Ammon's horn (tissue), 1 donor: ENCODE measurements around the gene SNX13.
"Not testable (repeated sequence)": the region's sequence is repeated elsewhere in the genome, so short reads cannot be mapped to it uniquely, and the experiment has no call there.

Experiments
- DNase-seq: peaks from one replicate; pipeline ENCODE4 v3.0.0-alpha.2; 2016; ENCODE audit warnings: low spot score

Gene SNX13

DNA sequence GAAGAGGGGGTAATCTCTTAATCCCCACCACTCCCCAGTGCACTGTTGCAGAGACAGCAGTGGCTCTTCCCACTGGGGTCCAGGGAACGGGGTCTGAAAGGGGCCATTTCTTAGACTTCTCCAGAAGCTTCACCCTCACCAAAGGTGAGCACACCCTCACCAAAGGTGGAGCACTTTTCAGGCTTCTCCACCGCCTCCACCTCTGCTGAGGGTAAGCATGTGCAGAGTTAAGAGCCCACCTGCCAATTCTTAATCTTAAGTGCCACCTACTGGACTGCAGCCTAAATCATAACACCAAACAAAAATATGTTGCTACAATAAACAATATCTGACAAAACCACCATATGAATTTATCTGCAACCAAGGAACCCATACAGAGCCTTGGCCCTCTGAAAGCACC lies 27.0 kb downstream of the SNX13 start:
- no peak for DNase-seq

DNA sequence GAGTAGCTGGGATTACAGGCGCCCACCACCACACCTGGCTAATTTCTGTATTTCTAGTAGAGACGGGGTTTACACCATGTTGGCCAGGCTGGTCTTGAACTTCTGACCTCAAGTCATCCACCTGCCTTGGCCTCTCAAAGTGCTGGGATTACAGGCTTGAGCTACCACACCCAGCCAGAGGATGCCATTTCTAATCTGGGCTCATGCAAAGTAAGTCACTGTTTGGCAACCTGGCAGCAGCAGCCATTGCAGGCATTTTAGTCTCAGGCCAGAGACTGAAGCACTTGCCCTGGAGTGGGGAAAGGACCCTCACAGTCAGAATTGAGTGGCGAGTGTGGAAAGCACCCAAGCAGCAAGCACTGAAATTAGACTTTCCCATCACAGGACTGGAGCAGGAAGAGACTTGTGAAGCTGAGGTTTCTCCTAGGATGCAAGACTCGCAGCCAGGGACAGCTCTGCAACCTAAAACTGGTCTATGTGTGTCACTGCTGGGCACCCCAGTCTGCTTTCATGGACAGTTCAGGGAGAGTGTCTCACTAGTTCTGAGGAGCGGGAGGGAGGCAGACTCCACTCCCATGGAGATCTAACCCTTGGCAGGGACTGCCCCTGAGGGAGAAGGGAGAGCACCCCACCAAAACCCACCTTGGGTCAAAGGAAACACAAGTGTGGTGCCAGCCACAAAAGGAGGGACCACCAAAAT lies 27.6 kb downstream of the SNX13 start:
- no peak for DNase-seq

DNA sequence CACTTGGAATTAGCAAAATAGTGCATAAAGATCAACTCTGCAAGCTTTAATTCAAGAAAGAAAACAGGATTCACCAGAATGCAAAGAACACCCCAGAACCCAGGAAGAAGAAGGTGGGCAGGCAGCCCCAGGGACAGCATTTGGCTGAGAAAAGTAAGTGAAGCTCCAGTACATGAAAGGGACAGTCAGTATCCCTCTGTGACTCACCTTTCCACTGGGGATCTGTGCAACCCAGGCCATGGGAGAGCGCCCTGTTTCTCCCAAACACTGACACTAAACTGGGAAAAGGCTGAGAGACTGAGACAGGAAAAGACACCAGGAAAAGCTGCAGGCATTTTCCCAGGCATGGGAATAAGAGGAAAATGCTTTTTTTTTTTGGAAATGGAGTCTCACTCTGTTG lies 28.2 kb downstream of the SNX13 start:
- DNase-seq: no peak

DNA sequence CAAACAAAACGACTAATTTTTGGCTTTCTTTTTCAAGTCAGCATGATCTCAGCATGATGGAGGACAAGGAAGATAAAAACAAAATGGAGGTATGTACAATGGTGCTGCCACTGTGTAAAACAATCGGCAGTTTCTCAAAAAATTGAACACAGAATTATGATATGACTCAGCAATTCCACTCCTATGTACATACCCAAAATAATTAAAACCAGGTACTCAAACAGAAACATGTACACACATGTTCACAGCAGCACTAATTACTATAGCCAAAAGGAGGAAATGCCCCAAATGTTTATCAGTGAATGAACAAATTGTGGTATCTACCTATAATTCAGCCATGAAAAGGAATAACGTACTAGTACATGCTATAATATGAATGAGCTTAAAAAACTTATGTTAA lies 29.9 kb downstream of the SNX13 start:
- no peak for DNase-seq

DNA sequence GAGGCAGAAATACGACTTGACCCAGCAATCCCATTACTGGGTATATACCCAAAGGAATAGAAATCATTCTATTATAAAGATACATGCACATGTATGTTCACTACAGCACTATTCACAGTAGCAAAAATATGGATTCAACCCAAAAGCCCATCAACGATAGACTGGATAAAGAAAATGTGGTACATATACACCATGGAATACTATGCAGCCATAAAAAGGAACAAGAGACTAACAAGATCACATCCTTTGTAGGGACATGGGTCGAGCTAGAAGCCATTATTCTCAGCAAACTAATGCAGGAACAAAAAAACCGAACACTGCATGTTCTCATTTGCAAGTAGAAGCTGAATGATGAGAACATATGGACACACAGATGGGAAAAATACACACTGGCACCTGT lies 31.0 kb downstream of the SNX13 start:
- DNase-seq: not testable (repeated sequence)

DNA sequence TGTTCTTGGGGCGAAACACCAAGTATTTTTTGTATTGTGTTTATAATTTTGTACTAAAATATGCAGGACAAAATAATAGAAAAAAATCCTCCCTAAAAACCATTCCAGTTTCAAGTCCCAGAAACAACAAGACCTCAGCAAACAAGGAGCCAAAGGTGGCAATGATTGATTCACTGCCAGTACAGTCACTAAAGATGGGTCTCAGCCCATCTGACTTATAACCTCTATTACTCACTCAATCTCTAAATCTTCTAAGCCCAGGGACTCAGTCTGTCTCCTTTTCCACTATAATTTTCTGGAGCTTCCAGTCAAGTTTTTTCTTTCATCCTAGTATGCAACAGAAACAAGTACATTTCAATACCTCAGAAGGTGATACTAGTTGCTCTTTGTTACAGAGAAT lies 33.3 kb downstream of the SNX13 start:
- no peak for DNase-seq

DNA sequence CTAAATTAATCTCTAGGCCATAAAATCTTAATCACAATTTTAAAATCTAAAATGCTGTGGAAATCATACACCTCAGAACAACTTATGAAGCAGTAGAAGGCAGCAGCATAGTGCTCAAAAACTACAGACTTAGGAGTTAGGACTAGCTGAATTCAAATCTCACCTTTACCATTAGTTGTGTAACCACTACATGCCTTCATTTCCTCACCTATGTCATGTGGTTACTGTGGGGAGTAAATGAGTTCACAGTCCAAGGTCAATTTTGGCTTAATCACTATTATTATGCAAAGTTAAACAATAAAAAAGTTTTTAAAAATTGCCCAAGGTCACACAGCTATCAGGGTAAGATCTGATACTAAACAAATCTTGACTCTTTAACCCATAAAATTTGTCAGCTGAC lies 37.0 kb downstream of the SNX13 start:
- no peak for DNase-seq

DNA sequence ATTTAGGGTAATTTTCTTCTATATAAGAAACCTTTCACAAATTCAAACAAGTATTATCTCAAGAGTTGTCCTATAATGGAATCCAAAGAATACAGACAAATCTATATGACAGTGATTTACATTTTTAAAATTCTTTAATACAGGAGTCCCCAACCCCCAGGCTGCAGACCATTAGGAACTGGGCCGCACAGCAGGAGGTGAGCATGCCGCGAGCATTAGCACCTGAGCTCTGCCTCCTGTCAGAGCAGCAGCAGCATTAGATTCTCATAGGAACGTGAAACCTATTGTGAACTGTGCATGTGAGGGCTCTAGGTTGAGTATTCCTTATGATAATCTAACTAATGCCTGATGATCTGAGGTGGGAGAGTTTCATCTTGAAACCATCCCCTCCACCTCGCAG lies 37.7 kb downstream of the SNX13 start:
- no peak for DNase-seq

DNA sequence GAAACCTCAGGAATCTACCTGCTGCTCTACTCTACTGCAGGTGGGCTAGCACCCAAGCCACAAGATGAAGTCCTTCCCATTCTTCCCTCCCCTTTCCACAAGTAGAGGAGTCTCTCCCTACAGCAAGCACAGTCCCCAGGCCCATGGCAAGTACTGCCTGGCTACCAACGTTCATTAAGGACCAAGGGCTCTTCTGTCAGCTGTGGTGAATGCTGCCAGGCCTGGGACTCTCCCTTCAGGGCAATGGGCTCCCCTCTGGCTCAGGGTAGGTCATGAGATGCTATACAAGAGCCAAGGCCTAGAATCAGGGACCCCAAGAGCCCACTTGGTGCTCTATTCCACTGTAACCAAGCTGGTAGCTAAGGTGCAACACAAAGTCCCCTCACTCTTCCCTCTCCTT lies 39.8 kb downstream of the SNX13 start:
- no peak for DNase-seq

DNA sequence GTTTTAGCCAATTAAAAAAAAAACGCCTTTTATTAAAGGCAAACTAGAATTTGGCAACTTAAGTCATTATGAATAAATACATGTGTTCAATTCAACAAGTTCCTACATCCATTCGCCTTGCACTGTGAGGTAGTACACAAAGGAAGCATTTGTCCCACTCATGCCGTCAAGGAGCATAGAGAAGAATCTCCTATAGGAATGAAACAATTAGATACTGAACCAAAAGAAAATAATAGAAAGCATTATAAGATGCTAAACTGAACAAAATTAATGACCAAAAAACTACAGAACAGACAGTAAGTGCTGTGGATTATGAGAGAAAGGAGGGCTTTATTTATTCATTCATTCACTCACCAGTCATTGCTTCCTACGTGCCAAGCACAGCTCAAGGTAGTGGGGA lies 42.2 kb downstream of the SNX13 start:
- DNase-seq: no peak

DNA sequence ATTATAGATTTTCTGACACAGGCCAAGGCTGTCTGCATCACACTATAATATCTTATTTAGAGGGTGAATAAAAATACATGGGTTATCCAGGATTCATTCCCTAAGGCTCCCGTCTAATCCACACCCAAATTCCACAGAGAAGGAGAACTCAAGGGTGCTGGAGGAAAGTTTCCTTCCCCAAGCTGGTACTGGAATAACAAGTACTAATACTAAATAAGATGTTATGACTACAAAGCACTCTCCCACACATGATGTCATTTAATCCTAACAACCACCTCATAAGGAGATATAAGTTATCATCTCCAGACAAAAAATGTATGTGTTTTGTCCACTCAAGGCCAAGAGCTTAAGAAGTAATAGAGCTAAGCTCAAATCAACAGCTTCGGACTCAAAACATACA lies 53.0 kb downstream of the SNX13 start:
- no peak for DNase-seq

DNA sequence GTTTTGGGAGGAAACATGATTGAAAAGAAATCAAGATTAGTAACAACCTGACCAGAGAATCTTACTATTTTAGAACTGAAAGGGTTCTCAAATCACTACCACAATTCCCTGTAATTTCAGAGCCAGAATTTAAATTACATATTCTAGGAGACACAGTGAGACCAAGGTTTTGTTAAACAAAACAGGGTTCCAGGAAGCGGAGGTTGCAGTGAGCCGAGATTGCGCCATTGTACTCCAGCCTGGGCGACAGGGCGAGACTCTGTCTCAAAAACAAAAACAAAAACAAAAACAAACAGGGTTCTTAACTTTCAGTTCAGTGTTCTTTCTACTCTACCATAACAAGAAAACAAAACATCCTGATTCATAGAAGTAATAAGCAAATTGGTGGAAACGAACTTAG lies 57.6 kb downstream of the SNX13 start:
- DNase-seq: no peak

DNA sequence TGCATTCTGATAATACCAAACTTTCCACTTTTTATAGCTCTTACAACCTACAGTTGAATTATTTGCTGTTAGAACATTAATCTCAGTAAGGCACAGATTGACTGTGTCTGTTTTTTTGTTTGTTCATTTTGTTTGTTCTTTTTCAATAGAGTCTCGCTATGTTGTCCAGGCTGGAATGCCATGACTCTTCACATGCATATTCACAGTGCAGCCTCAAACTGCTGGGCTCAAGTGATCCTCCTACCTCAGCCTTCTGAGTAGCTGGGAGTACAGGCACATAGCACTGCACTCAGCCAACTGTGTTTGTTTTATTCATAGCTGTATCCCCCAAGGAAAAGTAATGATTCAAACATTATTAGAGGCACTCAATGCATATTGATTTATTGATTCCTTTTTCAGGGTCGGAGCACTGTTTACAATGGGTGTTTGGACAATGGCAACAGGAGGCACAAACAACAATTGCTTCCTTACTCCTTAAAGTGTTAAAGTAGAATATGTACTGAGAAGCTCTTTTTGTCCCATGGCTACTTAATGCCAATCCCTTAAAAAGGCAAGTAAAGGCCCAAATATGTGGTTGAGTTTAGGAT lies 61.1 kb downstream of the SNX13 start:
- DNase-seq: no peak

DNA sequence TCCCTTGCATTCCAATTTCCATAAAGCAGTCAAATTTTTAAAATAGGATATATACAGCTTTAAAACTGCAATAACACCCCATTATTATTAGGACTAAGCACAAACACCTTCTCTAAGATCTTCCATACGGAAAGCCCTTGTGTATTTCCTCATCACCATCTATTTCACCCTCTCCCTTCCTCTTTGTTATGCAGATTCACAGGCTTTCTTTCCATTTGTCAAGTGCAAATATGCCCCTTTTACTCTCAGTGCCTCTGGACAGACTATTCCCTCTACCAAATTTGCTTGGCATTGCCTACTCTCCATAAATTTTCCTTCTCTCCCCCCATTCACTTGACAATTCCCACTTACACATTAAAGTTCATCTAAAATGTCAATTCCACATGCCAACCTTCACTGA lies 61.7 kb downstream of the SNX13 start:
- no peak for DNase-seq

DNA sequence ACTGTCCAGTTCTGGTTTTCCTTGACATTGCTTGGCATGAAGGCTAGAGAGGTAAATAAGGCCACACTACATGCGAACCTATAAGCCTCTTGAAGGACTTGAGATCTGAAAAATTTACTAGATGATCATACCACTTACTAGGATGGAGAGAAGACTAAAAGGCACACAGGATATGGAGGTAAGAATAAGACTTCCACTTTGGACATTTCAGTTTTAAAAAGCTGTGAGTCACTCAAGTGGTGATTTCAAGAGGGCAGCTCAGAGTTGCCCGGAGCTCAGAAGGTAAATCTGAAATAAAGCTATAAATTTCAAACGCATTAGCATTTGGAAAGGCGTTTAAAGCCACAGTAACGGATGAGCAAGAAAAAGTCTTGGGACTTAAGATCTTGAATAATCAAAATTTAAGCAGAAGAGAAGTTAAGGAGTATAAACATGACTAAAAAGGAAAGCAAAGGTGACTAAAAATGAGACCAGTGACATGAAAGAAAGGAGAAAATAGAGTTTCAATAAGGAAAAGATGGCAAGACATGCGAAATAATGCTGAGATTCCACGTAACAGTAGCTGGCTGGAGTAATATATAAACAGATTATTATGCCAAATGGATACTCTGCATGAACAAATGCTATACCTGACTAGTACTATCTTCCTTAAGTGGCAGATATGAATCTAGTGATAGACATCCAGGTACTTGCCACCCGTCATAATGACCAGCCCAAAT lies 68.3 kb downstream of the SNX13 start:
- DNase-seq: no peak

DNA sequence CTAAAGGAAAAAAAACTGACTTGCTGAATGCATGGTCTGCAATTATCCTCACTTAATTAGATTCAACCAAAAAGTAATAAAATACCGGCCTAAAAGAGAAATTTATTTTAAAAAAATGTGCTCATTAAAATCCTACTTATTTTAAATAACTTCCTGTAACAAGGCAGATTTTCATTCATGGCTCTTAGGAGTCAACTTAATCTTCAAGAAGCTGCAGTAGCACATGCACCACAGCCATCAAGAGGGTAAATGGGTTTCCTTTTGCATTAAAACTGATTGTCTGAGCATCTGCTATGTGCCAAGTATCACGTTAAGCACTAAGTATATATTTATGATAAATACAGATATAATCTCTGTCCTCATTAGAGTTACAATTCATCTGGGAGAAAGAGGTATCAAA lies 69.9 kb downstream of the SNX13 start:
- no peak for DNase-seq

DNA sequence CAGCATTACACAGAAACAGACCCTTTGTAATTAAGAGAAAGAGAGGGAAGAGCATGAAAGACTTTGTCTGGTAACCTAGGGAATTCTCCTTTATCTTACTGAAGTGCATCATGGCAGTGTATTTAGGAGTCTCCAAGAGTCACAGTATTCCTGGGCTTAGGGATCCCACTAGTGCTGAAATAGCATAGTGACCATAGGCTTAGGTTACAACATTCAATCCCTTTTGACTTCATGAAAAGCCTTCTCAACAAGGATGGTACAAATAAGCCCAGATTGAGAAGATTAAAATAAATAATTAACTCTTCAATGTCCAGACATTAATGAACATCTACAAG lies 76.5 kb downstream of the SNX13 start:
- DNase-seq: no peak

DNA sequence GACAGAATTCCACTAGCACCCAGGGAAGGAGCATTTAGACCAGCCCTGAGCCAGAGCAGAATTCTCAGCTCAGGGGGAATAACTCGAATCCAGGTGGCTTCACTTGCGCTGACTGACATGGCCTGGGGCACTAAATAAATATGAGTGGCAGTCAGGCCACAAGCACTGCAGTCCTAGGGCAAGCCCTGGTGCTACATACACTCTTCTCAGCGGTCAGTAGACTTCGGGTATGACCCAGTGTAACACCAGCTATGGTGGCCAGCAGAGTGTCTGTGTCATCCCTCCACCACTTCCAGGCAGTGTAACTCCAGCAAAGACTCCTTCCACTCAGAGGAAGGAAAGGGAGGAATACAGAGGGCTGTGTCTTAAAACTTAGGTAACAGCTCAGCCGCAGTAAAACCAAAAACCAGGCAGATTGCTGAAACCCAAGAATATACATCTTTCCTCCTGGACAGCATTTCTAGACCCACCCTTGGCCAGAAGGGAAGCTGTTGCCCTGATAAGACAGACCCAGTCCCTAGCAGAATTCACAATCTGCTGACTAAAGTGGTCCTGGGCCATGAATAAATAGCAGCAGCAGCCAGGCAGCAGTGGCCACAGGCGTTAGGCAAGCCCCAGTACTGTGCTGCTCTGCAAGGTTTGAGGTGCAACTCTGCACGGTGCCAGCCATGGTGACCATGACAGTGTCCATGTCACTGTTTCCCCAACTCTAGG lies 77.0 kb downstream of the SNX13 start:
- no peak for DNase-seq

DNA sequence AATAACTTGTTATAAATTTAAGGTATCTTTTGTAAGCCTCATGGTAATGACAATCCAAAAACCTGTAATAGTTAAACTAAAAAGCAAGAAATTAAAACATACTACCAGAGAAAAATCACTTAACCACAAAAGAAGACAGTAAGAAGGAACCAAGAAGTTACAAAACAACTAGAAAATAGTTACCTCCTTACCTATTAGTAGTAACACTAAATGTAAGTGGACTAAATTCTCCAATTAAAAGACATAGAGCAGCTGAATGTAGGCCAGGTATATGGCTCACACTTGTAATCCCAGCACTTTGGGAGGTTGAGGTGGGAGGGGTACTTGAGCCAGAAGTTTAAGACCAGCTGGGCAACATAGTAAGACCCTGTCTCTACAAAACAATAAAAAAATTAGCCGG lies 84.0 kb downstream of the SNX13 start:
- no peak for DNase-seq

DNA sequence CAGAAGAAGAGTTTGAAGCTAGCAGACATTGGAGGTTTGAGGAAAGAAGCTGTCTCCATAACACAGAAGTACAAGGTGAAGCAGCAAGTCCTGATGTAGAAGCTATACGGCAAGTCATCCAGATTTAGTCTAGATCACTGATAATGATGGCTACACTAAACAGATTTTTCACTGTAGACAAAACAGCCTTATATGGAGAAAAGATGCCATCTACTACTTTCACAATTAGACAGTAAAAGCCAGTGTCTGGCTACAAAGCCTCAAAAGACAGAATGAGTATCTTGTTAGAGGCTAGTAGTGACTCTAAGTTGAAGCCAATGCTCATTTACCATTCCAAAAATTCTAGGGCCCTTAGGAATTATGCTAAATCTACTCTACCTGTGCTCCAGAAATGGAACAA lies 85.1 kb downstream of the SNX13 start:
- DNase-seq: no peak

DNA sequence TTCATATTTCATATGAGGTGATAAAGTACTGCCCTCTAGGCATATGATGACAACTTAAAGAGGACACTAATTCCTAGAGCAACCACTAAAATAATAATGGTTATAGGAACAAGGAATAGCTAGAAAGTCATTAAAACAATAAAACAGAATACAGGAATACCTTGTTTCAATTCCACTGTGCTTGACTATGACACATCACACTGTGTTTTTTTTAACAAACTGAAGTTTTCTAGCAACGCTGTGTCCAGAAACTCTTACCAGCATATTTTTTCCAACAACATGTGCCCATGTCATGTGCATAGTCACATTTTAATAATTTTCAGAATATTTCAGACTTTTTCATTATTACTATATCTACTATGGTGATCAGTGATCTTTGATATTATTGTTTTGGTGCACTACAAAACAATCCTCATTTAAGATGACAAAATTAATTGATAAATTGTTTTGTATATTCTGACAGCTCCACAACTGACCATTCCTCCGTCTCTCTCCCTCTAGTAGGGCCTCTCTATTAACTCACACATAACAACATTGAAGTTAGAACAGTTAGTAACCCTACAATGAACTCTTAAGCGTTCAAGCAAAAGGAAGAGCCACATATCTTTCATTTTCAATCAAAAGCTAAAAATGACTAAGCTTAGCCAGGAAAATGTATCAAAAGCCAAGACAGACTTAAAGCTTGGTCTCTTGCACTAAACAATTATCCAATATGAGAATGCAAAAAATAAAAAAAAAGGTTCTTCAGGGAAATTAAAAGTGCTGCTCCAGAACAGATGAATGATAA lies 85.8 kb downstream of the SNX13 start:
- DNase-seq: no peak

DNA sequence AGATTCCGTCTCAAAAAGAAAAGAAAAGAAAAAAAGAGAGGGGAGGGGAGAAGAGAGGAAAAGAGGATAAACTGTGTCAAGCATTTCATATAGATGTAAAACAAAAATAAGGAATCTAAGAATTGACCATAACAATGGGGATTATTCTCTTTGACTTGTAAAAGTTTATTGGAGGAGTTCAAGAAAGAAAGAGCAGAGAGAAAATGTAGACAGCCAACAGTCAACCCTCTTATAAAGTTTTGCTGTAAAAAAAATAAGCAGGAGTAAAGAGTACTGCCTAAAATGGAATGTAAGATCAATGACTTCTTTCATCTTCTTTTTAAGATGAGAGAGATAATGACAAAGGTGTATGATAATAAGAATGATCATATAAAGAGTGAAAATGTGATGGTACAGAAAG lies 87.9 kb downstream of the SNX13 start:
- no peak for DNase-seq
